ENCODE measurements around the gene ADAMTS8.

The ADAMTS8 gene

DNA sequence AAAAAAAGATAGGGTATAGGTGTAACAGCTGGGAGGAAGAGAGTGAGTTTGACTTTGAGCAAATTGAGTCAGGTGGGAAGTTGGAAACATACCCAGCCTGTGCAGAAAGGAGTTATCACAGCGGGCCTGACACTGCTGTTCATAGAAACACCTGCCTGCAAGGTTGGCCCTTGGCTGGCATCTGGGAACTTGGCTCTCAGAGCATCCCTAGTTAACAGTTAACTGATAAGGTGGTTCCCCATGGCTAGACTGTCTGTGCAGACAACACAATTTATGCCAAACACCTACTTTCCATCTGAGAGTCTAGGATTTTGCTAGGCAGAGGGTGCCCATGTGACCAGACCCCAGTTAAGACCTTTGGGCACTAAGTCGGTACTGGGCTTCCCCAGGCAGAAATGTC, 31.4 kb downstream of the ADAMTS8 start:
- H3K4me1 ChIP-seq (ENCODE audit: insufficient read depth, low read length), result peaks cover 2% of the 10 kb centered on the region; the same call in 1 of the 2 replicates
- no peaks in the 10 kb centered on the region for H3K36me3 ChIP-seq (ENCODE audit: insufficient read depth, low read length)
- H3K9me3 ChIP-seq (ENCODE audit: control insufficient read depth, insufficient read depth, low read length), result no peaks in the 10 kb centered on the region
- no peak overlapping the region for H3K9ac ChIP-seq (ENCODE audit: low read depth, low read length)

DNA sequence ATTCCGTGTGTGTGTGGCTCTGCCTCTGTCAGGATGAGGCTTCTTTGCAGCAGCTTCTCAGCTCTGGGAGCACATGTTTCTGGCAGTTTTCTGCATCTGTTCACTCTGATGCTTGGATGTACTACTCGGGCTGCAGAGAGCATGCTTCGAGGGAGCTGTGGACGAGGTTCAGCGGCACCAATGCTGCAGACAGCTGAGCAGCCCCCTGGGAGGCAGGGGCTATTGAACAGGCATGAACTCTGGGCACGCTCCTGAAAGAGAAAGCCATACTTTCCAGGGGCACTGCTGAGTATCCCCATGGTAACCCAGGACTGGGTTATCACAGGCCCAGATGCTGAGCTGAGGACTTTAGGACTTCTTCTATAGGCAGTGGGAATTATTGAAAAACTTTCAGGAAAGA, 33.8 kb downstream of the ADAMTS8 start:
- Histone ChIP-seq H3K9ac (ENCODE audit: low read depth, low read length) (no peak overlapping the region), H3K4me1 (ENCODE audit: insufficient read depth, low read length) (0 out of 2 replicates have a peak, but pooled peaks cover 2% of the 10 kb centered on the region), H3K9me3 (ENCODE audit: control insufficient read depth, insufficient read depth, low read length) (no peaks in the 10 kb centered on the region), H3K36me3 (ENCODE audit: insufficient read depth, low read length) (no peaks in the 10 kb centered on the region)

DNA sequence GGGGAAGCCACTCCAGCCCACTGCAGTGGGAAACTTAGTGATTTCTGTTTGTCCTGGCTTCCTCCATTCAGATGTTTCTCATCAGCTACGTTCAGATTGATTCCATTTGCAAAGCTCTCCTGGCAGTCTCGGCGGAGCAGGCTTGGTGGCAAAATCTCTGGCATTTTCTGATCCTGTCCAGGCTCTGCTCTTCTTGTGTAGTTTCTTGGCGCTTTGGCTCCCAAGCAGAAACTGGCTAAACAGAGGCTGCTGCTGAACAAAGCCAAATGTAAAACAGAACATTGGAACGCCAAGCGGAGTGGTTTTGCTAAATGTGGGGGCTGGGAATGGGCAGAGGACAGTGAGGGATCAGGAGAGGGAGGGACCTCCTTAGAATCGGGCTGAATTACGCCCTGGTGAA, 36.7 kb downstream of the ADAMTS8 start:
- Histone ChIP-seq H3K9me3 (ENCODE audit: control insufficient read depth, insufficient read depth, low read length) (no peaks in the 10 kb centered on the region), H3K4me1 (ENCODE audit: insufficient read depth, low read length) (0 out of 2 replicates have a peak, but pooled peaks cover 4% of the 10 kb centered on the region), H3K9ac (ENCODE audit: low read depth, low read length) (no peak overlapping the region), H3K36me3 (ENCODE audit: insufficient read depth, low read length) (no peaks in the 10 kb centered on the region)

DNA sequence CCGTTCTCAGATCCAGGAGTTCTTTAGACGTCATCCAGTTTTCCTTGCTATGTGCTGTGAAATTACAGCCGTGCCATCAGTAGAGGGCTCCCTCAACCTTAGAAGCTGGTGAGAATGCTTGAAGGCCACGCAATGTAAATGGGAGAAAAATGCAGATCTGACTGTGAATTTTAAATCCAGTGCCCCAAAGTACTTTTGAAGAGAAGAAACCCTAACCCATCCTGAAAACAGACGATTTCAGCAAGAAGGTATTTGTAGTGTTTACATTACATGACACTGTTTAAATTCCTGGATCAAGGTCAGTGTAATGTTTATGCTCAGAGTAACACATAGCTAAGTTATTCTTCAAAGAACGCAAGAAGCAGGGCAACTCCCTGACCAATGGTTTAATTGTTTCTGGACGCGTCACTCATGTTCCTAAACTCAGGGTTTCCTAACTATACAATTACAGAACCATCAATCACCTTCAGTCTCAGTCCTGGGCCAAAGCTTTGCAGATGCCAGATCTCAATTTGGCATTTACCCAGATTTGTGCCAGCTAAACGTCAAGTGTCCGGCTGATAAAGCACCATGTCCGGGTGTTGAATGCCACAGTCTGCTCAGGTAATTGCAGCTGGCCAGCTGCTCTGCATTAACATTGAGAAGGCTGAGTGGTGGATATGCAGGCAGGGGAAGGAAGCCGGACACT, 38.2 kb downstream of the ADAMTS8 start:
- Histone ChIP-seq H3K9me3 (ENCODE audit: control insufficient read depth, insufficient read depth, low read length) (no peaks in the 10 kb centered on the region), H3K4me1 (ENCODE audit: insufficient read depth, low read length) (0 out of 2 replicates have a peak, but pooled peaks cover 4% of the 10 kb centered on the region), H3K9ac (ENCODE audit: low read depth, low read length) (no peak overlapping the region), H3K36me3 (ENCODE audit: insufficient read depth, low read length) (no peaks in the 10 kb centered on the region)

DNA sequence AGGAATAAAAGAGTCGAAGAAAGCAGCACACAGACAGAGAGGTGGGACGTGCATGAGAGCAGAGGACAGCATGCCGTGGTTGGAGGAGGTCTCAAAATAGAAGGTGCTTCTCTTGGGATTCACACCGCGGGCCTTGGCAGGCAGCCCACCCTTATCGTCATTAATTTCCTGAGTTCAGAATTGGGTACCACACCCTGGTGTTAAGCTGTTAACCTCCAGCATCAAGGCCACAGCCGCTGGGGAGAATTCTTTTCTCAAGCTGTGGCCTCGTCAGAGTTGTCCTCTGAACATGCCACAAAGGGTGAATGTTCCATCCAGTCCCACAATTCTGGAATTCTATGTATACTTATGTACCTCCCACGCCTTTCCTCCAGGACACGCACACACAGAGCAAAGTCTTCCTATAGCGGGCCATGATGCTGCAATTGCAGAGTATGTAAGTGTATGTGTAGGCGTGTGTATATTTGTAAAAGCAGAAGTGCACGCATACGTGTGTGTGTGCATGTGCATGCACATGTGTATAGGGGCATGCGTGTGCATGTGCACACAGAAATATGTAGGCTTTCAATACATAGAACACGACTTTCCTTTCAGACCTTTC, 39.0 kb downstream of the ADAMTS8 start:
- Histone ChIP-seq H3K4me1 (ENCODE audit: insufficient read depth, low read length) (0 out of 2 replicates have a peak, but pooled peaks cover 4% of the 10 kb centered on the region), H3K36me3 (ENCODE audit: insufficient read depth, low read length) (no peaks in the 10 kb centered on the region), H3K9me3 (ENCODE audit: control insufficient read depth, insufficient read depth, low read length) (no peaks in the 10 kb centered on the region), H3K9ac (ENCODE audit: low read depth, low read length) (no peak overlapping the region)

DNA sequence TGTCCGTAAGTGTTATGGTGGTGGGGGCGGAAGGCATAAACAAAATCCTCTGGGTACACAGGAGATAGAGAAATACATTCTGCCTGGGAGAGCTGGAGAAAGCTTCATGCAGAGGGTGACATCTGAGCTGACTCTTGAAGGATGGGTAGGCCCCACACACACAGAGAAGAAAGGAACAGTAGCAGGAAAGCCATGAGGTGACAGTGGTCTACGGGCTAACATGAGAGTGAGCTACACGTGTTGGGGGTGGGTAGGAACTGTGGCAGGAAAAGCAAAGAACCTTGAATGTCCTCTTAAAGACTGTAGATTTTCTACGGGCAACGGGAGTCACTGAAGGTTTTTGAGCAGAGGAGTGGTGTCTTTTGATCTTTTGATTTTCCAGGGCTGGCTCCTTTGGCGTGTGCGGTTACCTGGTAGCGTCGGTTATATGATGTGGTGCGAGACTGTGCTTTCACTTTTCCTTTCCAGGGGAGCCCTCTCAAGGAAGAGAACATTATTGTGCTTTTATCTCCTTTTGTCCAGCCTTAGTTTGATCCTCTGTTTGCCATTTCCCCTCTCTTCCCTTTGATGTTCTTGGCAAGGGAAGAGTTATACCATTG, 39.7 kb downstream of the ADAMTS8 start:
- H3K9ac ChIP-seq (ENCODE audit: low read depth, low read length), result no peak overlapping the region
- H3K4me1 ChIP-seq (ENCODE audit: insufficient read depth, low read length), result peaks cover 7% of the 10 kb centered on the region

DNA sequence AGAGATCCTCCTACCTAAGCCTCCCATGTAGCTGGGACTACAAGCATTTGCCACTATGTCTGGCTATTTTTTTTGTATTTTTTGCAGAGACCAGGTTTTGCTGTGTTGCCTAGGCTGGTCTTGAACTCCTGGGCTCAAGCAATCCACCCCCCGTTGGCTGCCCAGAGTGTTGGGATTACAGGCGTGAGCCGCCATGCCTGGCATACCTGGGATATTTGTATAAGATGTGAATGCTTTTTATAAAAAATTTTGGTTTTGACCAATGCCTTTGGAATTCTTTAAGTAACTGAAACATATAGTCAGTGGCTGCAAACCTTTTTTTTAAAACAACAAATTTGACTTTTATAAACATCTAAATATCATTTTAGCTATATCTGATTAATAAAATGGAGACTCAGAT, 42.4 kb downstream of the ADAMTS8 start:
- peaks cover 17% of the 10 kb centered on the region for H3K4me1 ChIP-seq (ENCODE audit: insufficient read depth, low read length)
- no peak overlapping the region for H3K9ac ChIP-seq (ENCODE audit: low read depth, low read length)

More for the DNA sequence above, 39.7 kb downstream of the ADAMTS8 start:
- H3K36me3 ChIP-seq (ENCODE audit: insufficient read depth, low read length), result no peaks in the 10 kb centered on the region
- no peaks in the 10 kb centered on the region for H3K9me3 ChIP-seq (ENCODE audit: control insufficient read depth, insufficient read depth, low read length)

DNA sequence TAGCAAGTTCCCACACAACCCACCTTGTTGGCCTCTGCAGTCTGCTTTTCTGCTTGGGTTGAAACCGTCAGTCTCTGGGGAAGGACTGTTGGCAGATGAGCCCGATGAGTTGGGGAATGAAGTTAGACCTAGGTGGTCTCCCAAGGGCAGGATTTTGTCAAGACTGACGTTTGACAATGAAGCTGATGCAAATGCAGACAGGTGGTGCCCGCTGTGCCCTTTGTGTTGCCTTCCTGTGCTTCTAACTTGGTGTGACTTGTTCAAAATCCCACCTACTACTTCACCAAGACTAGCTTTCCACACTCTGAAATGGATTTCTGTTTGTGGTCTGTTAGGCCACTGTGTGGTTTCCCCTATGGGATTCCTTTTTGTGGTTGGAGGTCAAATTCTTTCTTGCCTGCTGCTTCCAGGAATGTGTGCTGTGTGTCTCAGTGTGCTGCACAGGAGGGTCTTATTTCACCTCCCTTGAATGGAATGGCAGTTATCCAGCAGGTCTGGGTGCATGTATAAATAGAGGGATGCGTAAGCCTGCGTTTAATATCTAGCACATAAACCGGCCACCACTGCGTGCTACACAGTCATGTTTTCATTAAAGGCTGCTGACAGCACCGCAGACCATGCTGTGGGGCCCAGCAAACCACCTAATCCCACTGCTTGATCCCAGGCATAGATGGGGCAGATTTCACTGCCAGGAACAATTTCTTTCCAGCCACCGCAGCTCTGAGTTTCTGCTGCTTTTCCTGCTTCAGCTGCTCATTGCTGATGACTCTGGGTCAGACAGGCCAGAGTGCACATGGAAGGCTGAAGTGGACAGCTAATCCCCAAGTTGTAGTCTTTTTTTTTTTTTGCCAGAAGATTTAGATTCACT, 44.8 kb downstream of the ADAMTS8 start:
- no peak overlapping the region for H3K9ac ChIP-seq (ENCODE audit: low read depth, low read length)
- no peaks in the 10 kb centered on the region for H3K36me3 ChIP-seq (ENCODE audit: insufficient read depth, low read length)
- H3K4me1 ChIP-seq (ENCODE audit: insufficient read depth, low read length), result peaks cover 19% of the 10 kb centered on the region
- H3K9me3 ChIP-seq (ENCODE audit: control insufficient read depth, insufficient read depth, low read length), result no peaks in the 10 kb centered on the region; the same call in 1 of the 2 replicates

More for the DNA sequence above, 42.4 kb downstream of the ADAMTS8 start:
- H3K9me3 ChIP-seq (ENCODE audit: control insufficient read depth, insufficient read depth, low read length), result no peaks in the 10 kb centered on the region
- no peaks in the 10 kb centered on the region for H3K36me3 ChIP-seq (ENCODE audit: insufficient read depth, low read length)

DNA sequence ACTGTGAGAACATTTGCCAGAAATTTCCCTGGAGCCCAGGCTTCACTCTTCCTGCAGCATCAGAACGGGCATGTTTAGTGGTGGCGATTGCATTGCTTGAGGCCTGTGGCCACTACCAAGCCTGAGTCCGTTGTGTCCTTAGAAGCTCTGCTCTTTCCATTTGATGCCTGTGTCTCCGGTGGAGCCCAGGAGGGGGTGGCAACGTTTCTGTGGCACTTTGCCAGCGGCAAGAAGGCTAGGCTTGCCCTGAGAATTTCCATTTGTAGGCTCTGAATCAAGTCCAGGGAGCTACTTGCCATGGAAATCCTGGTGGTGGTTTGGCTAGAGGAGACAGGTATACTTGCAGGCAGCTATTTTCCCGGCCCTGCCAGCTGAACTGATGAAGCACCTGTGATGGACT, 47.1 kb downstream of the ADAMTS8 start:
- Histone ChIP-seq H3K36me3 (ENCODE audit: insufficient read depth, low read length) (no peaks in the 10 kb centered on the region), H3K4me1 (ENCODE audit: insufficient read depth, low read length) (peaks cover 19% of the 10 kb centered on the region), H3K9ac (ENCODE audit: low read depth, low read length) (no peak overlapping the region), H3K9me3 (ENCODE audit: control insufficient read depth, insufficient read depth, low read length) (no peaks in the 10 kb centered on the region; the same call in 1 of the 2 replicates)

DNA sequence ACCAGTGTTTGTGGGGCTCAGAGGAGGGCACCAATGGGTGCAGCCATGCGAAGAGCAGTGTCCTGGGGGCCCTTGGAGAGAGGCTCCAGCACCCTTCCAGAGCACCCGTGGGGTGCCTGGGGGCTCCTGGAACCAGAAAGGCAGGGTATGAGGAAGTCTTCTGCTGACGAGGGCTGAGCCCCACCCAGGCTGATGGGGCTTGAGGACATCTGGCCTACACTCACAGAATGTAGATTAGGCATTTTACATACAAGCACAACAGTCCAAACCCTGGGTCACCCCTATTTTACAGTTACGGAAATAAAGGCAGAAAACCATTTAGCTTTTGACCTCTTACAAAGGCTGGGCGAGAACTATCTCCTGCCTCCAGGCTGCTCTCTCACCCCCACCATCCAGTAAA, 47.6 kb downstream of the ADAMTS8 start:
- Histone ChIP-seq H3K9me3 (ENCODE audit: control insufficient read depth, insufficient read depth, low read length) (no peaks in the 10 kb centered on the region; the same call in 1 of the 2 replicates), H3K4me1 (ENCODE audit: insufficient read depth, low read length) (peaks cover 19% of the 10 kb centered on the region), H3K36me3 (ENCODE audit: insufficient read depth, low read length) (no peaks in the 10 kb centered on the region), H3K9ac (ENCODE audit: low read depth, low read length) (no peak overlapping the region)

DNA sequence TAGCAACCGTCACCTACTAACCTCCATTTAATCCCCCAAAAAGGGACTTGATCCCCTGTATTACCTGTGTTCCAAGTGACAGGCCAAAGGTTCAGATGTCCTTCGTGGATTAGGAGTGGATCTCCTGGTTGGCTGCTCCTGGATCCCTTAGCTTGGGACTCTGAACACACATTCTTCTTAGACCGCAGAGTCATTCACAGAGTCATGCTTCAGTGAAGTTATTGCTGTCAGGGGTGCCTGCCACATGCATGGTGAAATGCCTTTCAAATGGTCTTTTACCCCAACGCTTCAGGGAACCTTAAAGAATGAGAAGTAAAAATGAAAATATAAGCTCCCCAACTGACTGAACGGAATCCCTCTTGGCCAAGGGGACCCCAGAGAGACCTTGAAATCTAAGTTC, 49.1 kb downstream of the ADAMTS8 start:
- Histone ChIP-seq H3K4me1 (ENCODE audit: insufficient read depth, low read length) (peaks cover 19% of the 10 kb centered on the region), H3K9ac (ENCODE audit: low read depth, low read length) (no peak overlapping the region), H3K9me3 (ENCODE audit: control insufficient read depth, insufficient read depth, low read length) (no peaks in the 10 kb centered on the region; the same call in 1 of the 2 replicates), H3K36me3 (ENCODE audit: insufficient read depth, low read length) (no peaks in the 10 kb centered on the region)

DNA sequence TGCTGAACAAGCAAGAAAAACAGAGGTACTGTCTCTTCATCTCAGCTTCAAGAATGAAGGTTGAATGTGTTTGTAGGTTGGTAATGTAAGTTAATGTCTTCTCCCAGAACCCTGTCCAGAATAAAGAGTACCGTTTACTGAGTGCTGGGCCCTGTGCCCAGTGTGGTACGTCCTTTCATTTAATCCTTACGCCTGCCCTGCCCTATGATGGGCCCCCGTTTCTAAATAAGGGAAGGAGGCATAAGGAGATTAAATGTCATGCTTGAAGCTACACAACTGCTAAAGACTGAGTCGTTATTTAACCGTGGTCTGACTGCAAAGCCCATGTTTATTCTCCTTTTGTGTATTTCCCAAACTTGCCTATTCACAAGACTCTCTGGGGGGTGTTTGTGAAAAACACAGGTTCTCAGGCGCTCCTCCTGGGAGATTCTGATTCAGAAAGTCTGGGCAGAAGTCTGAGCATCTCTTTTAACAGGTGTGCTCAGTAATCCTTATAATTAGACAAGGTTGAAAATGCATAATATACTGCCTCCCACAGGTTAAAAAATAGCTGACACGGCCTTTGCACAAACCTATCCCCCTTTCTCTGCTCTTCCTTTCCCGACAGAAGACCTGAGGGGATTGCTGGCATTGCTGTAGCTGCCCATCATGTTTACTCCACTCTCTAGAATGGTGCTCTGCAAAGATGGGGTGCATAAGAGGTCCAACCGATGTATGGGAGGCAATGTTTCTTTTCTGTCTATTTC, 57.4 kb downstream of the ADAMTS8 start:
- H3K4me1 ChIP-seq (ENCODE audit: insufficient read depth, low read length), result no peaks in the 10 kb centered on the region
- no peaks in the 10 kb centered on the region for H3K36me3 ChIP-seq (ENCODE audit: insufficient read depth, low read length)
- no peak overlapping the region for H3K9ac ChIP-seq (ENCODE audit: low read depth, low read length)
- H3K9me3 ChIP-seq (ENCODE audit: control insufficient read depth, insufficient read depth, low read length), result no peaks in the 10 kb centered on the region

DNA sequence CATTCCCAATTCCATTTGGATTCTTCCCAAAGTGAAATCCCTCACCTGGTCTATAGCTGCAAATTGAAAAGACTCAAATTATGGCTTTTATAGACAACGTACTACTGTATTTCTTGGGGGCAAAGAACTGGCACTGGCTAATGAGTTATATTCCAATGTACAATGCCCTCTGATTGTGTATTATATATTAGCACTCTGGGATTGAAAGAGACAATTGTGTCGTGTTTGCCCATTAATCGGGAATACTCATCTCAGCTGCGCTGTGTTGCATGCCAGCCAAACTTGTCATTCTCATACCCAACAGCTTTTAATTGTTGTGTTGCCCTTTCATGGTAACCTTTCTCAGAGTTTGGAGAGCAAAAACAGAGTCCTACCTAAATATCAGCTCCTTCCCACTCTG, 58.7 kb downstream of the ADAMTS8 start:
- H3K9ac ChIP-seq (ENCODE audit: low read depth, low read length), result no peak overlapping the region
- no peaks in the 10 kb centered on the region for H3K9me3 ChIP-seq (ENCODE audit: control insufficient read depth, insufficient read depth, low read length)
- no peaks in the 10 kb centered on the region for H3K36me3 ChIP-seq (ENCODE audit: insufficient read depth, low read length)
- H3K4me1 ChIP-seq (ENCODE audit: insufficient read depth, low read length), result no peaks in the 10 kb centered on the region
